Cortex of kidney (tissue), 1 donor: ENCODE measurements around the gene RERGL.
"Not testable (repeated sequence)": the region's sequence is repeated elsewhere in the genome, so short reads cannot be mapped to it uniquely, and the experiment has no call there.

Experiments
- DNase-seq: peaks from one replicate; lab custom pipeline; 2025; lab: John Stamatoyannopoulos, UW

Gene RERGL, protein sequence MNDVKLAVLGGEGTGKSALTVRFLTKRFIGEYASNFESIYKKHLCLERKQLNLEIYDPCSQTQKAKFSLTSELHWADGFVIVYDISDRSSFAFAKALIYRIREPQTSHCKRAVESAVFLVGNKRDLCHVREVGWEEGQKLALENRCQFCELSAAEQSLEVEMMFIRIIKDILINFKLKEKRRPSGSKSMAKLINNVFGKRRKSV

DNA sequence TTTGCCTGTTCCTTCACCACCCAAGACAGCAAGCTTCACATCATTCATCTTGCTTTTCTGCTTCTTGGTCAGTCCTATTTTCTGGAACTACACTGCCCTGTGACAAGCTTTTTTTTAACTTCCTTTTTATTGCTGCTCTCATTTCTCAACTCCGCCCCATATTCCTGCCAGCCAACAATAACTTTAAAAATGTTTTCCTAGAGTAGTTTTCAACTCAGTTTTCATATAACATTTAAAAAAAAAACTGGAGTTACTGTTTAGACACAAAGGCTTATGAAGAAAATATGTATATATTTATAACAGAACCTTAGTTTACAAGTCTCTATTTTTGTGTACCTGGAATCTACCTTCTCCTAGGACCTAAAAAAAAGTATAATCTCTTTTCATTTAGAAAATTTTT lies at the start of gene RERGL:
Gene RERGL, minus strand, starts transcription at position 101 of the 400 bp plus-strand sequence. Its CDS starts 53 bp downstream, at position 48.
- no peak for DNase-seq

- DNase-seq: no peak
Observed at GRCh38 chr12:18139254-18139653, 49.3 kb upstream of the RERGL start.

DNA sequence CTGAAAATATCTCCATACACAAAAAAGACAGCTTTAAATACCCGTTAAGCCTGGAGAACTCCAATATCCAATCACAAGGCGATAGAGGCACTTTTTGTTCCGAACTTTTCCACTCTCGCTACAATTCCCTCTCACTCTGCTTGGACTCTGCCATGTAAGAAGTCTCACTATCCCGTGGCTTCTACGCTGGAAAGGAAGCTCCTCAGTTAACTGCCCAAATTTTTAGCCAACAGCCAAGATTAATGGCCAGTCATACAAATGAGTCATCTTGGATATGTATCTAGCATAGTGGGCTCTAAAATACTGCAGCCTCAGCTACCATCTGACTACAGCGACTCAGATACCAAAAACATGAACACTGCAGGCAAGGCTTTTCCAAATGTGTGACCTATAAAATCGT lies 45.5 kb upstream of the RERGL start:
- no peak for DNase-seq

DNA sequence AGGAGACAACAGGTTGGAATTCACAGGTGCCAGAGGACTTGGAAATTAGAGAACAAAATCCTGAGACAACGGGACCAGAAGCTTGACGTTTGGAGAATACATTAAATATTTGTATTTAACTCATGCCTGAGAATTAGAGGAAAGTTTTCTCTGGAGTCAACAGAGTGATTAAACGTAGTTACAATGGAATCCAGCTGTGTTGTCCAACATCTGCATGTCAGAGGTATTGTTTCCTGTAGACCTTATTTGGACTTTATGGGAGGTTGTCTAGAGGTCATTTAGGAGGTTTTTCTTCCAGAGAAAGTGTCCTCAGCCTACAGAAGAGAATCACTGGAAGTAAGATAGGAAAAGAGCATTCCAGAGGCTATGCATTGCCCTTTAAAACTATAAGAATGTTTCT lies 45.1 kb upstream of the RERGL start:
- no peak for DNase-seq

DNA sequence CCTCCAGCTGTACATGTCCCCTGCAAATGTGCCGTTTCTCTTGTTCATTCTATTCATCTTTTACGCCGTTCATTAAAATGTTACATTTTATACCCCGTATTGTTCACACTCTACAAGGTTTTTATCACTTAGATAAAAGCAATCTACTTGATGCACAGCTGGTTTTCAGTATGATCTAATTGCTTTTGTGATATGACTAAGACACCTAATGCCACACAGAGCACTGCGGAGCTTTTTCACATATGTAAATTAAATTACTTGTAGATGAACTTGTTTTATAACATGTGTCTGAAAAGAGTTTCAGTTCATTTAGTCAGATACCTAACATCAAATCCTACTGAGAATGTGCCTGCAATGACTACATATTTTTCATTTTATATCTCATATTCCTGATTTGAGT lies 40.9 kb upstream of the RERGL start:
- no peak for DNase-seq

DNA sequence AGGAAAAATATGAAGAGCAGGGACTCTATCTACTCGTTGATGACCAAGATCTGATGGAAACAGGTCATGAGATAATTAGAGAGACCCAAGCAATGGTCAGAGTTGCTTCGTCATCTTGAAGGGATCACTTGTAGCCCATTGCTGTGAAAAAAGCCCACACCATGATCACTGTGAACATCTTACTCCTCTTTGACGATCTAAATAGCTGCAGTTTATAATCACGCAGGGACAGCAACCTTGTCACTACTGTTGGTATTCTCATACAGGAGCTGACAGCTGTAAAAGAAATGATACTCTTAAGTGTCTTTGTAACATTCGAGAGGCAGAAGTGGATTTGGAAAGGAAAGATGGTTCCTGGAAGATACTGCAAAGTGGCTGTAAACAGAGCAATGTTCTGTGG lies 33.7 kb upstream of the RERGL start:
- DNase-seq: no peak

DNA sequence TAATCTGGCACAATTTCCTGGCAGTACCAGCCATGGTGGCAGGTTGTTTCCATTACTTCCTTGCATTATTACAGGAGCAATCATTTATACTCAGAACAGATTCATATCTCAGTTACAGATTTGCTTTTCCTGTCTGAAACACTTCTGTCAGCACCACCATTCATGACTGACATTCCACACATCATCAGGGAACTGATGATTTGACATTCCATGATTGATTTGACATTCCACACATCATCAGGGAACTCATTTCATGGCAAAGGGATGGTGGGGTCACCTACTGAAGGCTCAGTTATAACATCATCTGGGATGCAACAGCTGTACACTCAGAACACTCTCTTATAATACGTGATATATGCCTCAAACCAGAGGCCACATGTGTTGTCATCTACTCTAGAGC lies 30.9 kb upstream of the RERGL start:
- DNase-seq: no peak

- DNase-seq: no peak
Observed at GRCh38 chr12:18108611-18109010, 18.6 kb upstream of the RERGL start.

- DNase-seq: no peak
Observed at GRCh38 chr12:18103624-18104023, 13.6 kb upstream of the RERGL start.

GRCh38 chr12:18101043-18101442 lies 11.1 kb upstream of the RERGL start:
- DNase-seq: no peak

DNA sequence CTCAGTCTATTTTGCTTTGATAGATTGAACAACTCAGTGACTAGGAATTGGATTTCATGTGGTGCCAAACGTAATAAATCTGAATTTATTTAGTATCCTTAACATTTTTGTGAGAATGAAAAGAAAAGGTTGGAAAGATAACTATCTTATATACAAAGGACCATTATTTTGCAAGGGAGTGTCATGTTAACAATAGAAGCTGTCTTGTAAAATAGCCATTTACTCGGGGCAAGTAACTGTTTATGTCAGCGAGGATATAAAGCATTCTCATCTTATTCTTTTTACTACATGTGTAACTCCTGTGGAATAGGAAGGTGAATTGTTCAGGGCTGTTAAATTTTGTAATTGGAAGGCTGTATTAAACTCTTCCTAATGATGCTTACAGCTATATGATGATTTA lies 5.9 kb downstream of the RERGL start:
- DNase-seq: no peak

DNA sequence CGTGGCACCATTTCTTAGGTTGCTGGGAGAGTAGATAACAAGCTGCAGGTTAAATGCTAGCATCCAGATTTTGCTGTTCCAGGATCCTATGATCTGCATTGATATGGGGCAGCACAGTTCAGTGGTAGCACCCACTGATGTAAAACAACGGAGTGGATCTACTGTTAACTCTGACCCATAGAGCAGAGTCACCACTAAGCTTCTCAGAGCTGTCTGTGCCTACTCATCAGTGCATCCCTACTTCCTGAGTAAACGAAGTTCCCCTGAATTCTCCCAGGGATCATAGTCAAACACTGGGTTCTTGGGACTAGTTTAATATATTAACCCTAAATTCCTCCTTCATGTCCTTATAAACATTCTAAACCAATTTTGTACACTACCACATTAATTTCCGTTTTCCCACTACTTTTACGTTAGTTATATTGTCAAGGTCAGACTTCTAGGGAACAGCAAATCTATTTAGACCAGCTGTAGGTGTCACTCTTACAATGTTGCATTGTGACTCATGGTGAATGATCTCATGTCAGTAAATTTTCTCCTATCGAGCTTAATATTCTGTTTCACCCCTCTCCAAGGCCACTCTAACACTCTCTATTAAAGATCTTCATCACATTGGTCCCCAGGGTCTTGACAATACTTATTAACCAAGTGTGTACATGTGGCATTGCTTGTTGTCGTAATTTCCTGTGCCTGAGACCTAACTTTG lies 10.3 kb downstream of the RERGL start:
- DNase-seq: no peak

- no peak for DNase-seq
Observed at GRCh38 chr12:18074001-18074400, 16.0 kb downstream of the RERGL start.

DNA sequence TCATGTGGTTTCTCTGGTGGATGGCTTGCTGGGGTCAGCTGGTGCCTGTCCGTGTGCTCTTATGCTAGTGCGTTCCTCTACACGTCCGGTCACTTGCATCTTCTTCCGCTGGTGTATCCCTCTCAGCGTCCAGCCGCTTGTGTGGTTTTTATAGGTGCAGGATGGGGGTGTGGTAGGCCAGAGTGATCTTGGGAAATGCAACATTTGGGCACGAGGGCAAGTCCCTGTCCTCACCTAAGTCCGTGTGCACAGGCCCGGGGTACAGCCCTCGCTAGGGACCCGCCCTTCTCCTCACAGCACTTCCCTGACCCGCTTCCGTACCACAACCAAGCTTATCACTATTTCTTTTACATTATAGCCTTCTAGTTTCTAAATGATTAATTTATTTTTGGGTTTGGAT lies 17.3 kb downstream of the RERGL start:
- DNase-seq: no peak

DNA sequence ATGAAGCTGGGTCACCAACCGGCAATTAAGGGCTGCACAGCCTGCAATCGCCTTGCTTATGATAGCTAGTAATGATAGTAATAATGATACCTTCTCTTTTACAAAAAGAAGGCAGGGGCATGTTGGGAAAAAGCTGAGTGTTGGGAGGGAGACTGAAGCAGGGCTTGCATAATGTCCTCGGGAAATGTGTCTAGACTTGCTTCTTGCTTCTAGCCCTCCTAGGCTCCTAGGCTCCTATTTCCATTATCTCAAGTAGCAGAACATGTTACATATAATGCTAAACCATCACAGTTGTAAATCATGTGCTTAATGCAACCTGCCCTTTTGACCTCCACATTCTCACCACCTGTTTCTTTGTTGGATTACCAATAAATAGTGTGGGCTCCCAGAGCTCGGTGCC lies 18.7 kb downstream of the RERGL start:
- no peak for DNase-seq

DNA sequence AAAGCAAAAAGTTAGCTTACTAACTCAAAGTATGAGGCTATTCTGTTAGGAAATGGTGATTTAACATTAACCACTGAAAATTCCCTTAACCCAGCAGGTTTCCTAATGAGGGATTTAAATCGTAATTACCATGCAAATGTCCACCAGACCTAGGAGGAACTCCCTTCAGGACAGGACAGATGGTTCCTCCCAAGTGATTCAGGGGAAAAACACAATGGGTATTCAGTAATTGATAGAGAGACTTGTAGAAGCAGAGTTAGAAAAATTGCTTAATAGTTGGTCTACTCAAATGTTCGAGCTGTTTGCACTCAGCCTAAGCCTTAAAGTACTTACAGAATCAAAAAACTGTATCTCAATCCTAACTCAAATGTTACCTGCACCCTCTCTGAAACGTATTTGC lies 21.6 kb downstream of the RERGL start:
- no peak for DNase-seq

GRCh38 chr12:18066666-18067065 lies 23.3 kb downstream of the RERGL start:
- no peak for DNase-seq

DNA sequence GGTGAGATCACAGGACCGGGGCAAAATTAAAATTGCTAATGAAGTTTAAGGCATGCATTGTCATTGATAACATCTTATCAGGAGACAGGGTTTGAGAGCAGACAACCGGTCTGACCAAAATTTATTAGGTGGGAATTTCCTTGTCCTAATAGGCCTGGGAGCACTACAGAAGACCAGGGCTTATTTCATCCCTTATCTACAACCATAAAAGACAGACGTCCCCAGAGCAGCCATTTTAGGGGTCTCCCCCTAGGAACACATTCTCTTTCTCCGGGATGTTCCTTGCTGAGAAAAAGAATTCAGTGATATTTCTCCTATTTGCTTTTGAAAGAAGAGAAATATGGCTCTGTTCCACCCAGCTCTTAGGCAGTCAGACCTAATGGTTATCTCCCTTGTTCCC lies 27.1 kb downstream of the RERGL start:
- DNase-seq: not testable (repeated sequence)

GRCh38 chr12:18057051-18057450 lies 32.9 kb downstream of the RERGL start:
- DNase-seq: no peak

DNA sequence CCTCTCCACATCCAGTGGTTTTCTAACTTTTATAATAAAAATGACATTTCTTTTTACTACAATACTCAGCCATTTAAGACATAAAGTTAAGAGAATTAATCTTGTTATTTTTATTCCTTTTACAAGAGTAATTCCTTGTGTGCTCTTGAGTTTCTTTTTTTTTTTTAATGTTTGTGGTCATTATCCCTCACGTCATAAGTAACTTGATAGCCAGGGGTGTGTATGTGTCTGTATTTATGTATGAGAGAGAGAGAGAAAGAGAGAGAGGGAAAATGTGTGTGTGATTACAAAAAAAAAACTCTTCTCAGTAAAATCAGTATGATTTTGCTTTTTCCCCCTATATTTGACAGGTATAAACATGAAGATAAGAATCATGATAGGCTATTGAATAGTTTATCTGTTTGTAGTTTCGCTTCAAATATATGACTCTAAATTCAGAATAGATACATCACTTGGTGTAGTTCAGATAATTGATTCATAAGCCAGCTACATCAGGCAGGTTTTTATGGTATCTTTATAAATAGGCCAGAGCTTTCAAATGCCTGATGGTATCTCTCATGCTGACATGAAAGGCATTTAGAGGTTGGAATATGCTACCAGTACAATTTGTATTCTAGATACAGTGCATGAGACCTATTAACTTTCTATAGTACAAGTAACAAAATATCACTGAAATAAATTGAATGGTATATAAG lies 34.9 kb downstream of the RERGL start:
- no peak for DNase-seq

DNA sequence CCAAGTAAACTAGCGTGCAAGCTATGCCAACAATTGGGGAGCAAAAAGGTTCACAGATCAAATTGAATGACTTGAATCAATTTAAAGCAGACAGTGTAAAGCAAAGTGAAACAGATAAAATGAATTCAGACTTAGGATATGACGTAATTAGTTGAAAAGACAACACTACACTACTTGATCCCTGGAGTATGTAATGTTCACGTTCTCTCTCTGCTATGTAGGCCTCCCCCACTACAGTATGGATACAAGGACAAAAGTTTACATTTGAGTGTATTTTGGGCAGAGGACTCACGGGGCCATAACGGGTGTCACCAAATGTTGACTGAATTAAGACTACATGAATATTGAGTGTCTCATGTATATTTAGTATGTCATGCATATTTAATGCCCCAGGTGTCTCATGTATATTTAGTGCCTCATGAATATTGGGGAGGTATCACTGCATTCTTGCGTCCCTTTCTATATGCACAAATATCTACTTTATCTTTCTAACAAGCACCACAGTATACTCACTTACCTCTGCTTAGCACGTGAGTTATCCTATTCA lies 44.5 kb downstream of the RERGL start:
- no peak for DNase-seq

GRCh38 chr12:18040060-18040742 lies 49.8 kb downstream of the RERGL start:
- DNase-seq: not testable (repeated sequence)
